NCI-H524 (cell line): ENCODE data around the gene TRAPPC5.
"Not testable (repeated sequence)": the region's sequence is repeated elsewhere in the genome, so short reads cannot be mapped to it uniquely, and the experiment has no call there.

Experiments used
- DNase-seq, 2 experiments: peaks; one replicate each; lab custom pipeline; 2025; lab: John Stamatoyannopoulos, UW

The TRAPPC5 gene

GRCh38 chr19:7680606-7681339 is at the start of gene TRAPPC5:
Gene TRAPPC5, plus strand, starts transcription at chr19:7680833. Its CDS starts 1,421 bp downstream, at chr19:7682254.
- peak; percentile 49 to 88 for DNase-seq

DNA sequence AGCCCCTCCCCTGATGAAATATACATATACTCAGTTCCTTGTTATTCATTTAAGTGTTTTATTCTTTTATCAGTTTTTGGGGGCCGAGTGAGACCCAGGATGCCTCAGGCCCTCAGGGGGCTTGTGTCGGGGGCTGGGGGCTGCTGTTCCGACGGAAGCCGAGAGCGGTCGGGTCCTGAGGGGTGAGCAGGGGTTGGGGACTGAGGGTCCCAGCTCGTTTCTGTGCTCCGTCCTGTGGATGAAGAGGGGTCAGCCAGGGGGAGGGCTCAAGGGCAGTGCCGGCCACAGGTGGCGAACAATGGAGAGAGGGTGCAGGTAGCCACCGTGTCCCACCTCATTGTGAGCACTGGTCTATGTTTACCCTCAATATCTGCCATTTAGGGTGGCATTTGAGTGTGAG is 49.1 kb upstream of the TRAPPC5 start:
- DNase-seq, result no peak

- no peak for DNase-seq
Observed at GRCh38 chr19:7632340-7633203, 48.1 kb upstream of the TRAPPC5 start.

- DNase-seq, result no peak
Observed at GRCh38 chr19:7633698-7634097, 46.9 kb upstream of the TRAPPC5 start, which contains the start of gene PCP2. Gene PCP2, minus strand, starts transcription at chr19:7633719. Its CDS starts 262 bp downstream, at chr19:7633457.

DNA sequence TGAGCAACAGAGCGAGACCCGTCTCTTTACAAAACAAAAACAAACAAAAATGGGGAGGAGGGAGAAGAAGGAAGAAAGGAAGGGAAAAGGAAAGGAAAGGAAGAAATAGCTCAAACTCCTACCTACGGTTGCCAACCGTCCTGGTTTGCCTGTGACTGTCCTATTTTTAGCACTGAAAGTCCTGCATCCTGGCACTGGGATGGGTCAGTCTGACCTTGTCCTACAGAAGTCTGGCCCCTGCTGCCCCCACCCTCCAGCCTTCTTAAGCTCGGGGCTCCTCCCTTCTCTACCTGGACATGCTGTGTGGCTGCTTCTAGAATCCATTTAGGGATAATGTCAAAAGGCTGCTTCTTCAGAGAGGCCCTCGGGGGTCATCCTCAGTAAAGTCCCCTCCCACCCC is 45.0 kb upstream of the TRAPPC5 start:
- no peak for DNase-seq

DNA sequence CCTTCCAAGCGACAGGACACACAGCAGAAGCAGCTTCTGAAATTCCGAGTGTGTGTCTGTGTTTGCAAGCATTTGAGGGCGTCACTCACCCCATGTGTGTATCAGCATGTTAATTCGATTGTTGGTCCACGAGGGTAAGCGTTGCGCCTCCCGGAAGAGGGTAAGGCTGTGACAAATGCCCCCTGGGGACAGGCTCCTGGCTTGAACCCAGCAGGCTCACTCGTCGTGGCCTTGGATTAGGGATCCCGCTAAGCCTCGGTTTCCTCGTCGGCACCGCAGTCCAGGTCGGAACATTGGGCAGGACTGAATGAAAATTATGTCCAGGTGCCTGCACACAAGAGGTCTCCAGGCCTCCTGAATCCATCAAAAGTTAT is 44.3 kb upstream of the TRAPPC5 start:
- no peak for DNase-seq

GRCh38 chr19:7636691-7637373 is 43.8 kb upstream of the TRAPPC5 start, which contains the start of gene STXBP2:
Gene STXBP2, plus strand, starts transcription at chr19:7637110. Its CDS starts 40 bp downstream, at chr19:7637150.
- peak; percentile 15 to 54 for DNase-seq

DNA sequence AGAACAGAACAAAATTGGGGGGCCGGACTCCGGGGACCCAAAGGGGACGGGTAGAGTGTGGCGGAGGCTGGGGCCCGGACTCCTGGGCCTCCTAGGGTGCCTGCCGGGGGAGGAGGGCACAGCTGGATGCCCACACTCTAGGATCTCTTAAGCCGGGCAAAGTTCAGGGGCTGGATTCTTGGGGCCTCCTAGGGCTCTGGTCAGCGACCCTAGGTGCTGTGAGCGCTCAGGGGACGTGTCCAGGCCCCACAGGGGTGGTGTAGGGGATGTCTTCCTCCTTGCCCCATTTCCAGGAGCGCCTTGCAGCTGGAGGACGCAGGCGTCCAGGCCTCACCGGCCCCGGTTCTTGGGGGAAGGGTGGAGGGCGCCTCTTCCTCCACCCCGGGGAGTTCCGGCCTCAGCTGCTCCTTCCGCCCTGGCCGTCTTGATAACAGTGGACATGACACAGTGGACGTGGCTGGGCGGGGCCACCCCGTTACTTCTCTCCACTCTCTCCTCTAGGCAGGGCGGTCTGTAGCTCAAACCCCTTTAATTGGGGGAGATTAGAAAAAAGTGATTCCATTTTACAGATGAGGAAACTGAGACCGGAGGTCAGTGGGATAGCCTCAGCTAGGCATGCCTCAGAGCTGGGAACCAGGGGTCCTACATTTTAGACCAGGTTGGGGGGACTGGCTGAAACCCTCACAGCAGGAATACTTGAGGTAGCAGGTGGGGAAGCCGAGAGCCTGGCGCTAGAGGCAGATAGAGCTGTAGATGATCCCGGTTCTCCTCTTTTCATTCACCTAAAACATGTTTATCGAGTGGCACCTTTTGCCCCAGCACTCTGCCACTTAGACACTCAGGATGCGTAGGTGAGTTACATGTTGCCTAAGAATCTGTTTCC is 43.0 kb upstream of the TRAPPC5 start:
- DNase-seq, result peak in 1 of 2 experiments; percentile 20

GRCh38 chr19:7638802-7639465 is 41.7 kb upstream of the TRAPPC5 start:
- peak; percentile 93 to 96 for DNase-seq

GRCh38 chr19:7639863-7640348 is 40.7 kb upstream of the TRAPPC5 start:
- DNase-seq, result no peak

DNA sequence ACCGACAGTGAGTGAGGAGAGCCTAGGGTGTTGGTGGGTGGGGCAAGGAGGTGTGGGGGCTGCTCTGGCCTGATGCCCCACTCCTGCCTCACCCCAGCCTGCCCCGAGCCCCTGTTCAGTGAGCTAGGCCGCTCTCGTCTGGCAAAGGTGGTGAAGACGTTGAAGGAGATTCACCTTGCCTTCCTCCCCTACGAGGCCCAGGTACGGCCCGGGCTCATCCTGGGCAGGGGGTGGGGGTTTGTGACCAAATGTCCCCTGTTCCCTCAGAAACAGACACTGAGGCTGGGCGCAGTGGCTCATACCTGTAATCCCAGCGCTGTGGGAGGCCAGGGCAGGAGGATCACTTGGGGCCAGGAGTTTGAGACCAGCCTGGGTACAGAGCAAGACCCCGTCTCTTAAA is 39.8 kb upstream of the TRAPPC5 start:
- DNase-seq, result no peak

GRCh38 chr19:7641290-7642276 is 39.0 kb upstream of the TRAPPC5 start:
- no peak for DNase-seq

DNA sequence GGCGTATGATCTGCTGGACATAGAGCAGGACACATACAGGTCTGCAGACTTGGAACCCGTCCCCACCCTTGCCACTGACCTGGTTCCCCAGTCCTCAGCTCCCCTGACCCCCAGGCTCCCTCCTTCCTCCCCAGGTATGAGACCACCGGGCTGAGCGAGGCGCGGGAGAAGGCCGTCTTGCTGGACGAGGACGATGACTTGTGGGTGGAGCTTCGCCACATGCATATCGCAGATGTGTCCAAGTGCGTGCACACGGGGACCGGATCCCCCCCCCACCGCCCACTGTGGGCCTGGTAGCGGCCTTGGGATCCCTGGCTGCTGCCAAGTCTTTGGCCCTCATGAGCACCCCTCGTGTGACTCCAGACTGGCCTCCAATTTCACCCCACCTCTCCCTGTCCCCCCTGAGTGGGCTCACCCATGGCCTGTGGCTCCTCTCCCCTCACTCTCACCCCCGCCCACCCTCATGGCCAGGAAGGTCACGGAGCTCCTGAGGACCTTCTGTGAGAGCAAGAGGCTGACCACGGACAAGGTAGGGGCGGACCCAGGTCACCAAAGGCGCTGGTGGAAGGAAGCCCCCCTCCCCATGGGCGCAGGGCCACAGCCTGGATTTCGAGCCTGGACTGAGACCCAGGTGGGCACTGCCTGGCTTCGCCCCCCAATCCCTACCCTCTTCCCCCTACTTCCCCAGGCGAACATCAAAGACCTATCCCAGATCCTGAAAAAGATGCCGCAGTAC is 38.2 kb upstream of the TRAPPC5 start:
- DNase-seq, result no peak

DNA sequence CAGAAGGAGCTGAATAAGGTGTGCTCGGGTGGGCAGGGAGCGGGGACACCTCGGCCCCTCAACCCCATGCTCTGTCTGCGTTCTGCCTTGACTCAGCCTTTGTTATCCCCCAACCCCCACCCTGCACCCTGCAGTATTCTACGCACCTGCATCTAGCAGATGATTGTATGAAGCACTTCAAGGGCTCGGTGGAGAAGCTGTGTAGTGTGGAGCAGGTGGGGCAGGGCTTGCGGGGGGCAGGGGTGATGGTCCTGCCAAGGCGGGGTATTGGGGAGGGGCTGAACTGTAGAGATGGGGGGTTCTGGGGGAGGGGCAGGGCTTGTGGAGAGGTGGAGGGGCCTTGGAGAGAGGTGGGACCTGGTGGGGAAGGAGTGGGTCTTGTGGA is 37.6 kb upstream of the TRAPPC5 start:
- no peak for DNase-seq

GRCh38 chr19:7643629-7644549 is 36.7 kb upstream of the TRAPPC5 start:
- DNase-seq, result not testable (repeated sequence)

- no peak for DNase-seq
Observed at GRCh38 chr19:7644550-7644877, 36.1 kb upstream of the TRAPPC5 start.

- DNase-seq, result no peak
Observed at GRCh38 chr19:7645163-7645562, 35.5 kb upstream of the TRAPPC5 start.
